ENCODE measurements around the gene PHF3. TPM values are rescaled to one million over a fixed set of nuclear protein-coding genes. Genes with fewer than 3 reads are reported as not detected.

PHF3 gene
- total and polyA plus RNA-seq, 12 donors: 4.3 to 46.3 (median 39.6) TPM

GRCh38 chr6:63663956-63664281 is 28.3 kb downstream of the PHF3 start:
- DNase-seq: no peak
- peaks cover 0 to 51% (median 29%) of the 10 kb centered on the region in 9 donors for H3K4me1 ChIP-seq
- H3K4me3 ChIP-seq: no peak overlapping the region
- no peak for TF ChIP-seq CTCF (IDR thresholded peaks at IDR 0.05)
- intact Hi-C loops (cut with DNase I): no loop called here
- peak overlapping the region in 1 of 10 donors; percentile 42 for H3K27ac ChIP-seq
- H3K27me3 ChIP-seq: no peaks in the 10 kb centered on the region
- no peak for ATAC-seq
- no peaks in the 10 kb centered on the region for H3K36me3 ChIP-seq
- no peaks in the 10 kb centered on the region for H3K9me3 ChIP-seq

GRCh38 chr6:63671098-63671754 is 35.6 kb downstream of the PHF3 start:
- Histone ChIP-seq H3K36me3 (peaks cover 0 to 12% (median 0%) of the 10 kb centered on the region in 9 donors), H3K9me3 (no peaks in the 10 kb centered on the region), H3K27ac (no peak overlapping the region), H3K4me3 (no peak overlapping the region), H3K27me3 (no peaks in the 10 kb centered on the region), H3K4me1 (peaks cover 0 to 30% (median 20%) of the 10 kb centered on the region in 9 donors)
- ATAC-seq (no peak), DNase-seq (no peak)
- 84 to 88% methylated on average over 6 of the region's 6 CpGs for WGBS, 2 donors
- no peak for TF ChIP-seq CTCF (IDR thresholded peaks at IDR 0.05)
- intact Hi-C loops (cut with DNase I): no loop called here

GRCh38 chr6:63672582-63673129 is 37.1 kb downstream of the PHF3 start:
- 84 to 89% methylated on average over 3 of the region's 3 CpGs for WGBS, 2 donors
- H3K4me3 ChIP-seq: no peak overlapping the region
- no peak overlapping the region for H3K27ac ChIP-seq
- no peak for ATAC-seq
- H3K4me1 ChIP-seq: peaks cover 0 to 44% (median 33%) of the 10 kb centered on the region in 9 donors
- H3K9me3 ChIP-seq: no peaks in the 10 kb centered on the region
- H3K36me3 ChIP-seq: peaks cover 0 to 12% (median 0%) of the 10 kb centered on the region in 9 donors
- no peak for DNase-seq
- no peaks in the 10 kb centered on the region for H3K27me3 ChIP-seq
- TF ChIP-seq CTCF (IDR thresholded peaks at IDR 0.05): no peak
- intact Hi-C loops (cut with DNase I): no loop called here

GRCh38 chr6:63673692-63674091 is 38.1 kb downstream of the PHF3 start:
- 64 to 82% methylated on average over 2 of the region's 2 CpGs for WGBS, 2 donors
- H3K36me3 ChIP-seq: peaks cover 0 to 12% (median 0%) of the 10 kb centered on the region in 9 donors
- TF ChIP-seq CTCF (IDR thresholded peaks at IDR 0.05): no peak
- H3K4me3 ChIP-seq: no peak overlapping the region
- intact Hi-C loops (cut with DNase I): no loop called here
- no peaks in the 10 kb centered on the region for H3K9me3 ChIP-seq
- peaks cover 0 to 47% (median 35%) of the 10 kb centered on the region in 9 donors for H3K4me1 ChIP-seq
- no peak for DNase-seq
- no peak overlapping the region for H3K27ac ChIP-seq
- no peaks in the 10 kb centered on the region for H3K27me3 ChIP-seq
- no peak for ATAC-seq
